Aorta (tissue), 5 donors: Measurements from ENCODE around the gene CYS1. TPM values are rescaled to one million over a fixed set of nuclear protein-coding genes. Genes with fewer than 3 reads are reported as not detected.

Experiments used
- ATAC-seq: fragments of 200-7000 bp; cut with Tn5 transposase; one replicate; pipeline ENCODE4 v1.9.1; 2022; ENCODE audit warnings: moderate library complexity; ENCODE audit not compliant: low FRiP score
- DNase-seq, 2 donors: peaks; one replicate each; pipeline ENCODE4 v3.0.0-alpha.2; 2020
- H3K27ac ChIP-seq, 2 donors: one replicate each; pipeline ENCODE4 v1.5.1; 2013; ENCODE audit warnings: low read length in 2 of 2, mild to moderate bottlenecking in 2 of 2, moderate library complexity in 2 of 2, control low read depth in 1 of 2, inconsistent platforms in 1 of 2, low read depth in 1 of 2
- H3K27me3 ChIP-seq, 2 donors: one replicate each; pipeline ENCODE4 v1.6.1; 2013; ENCODE audit warnings: control low read depth in 1 of 2, low read length in 1 of 2, mild to moderate bottlenecking in 1 of 2, moderate library complexity in 1 of 2; ENCODE audit not compliant: insufficient read depth in 2 of 2, control insufficient read depth in 1 of 2
- H3K36me3 ChIP-seq, 2 donors: one replicate each; pipeline ENCODE4 v1.6.1; 2013; ENCODE audit warnings: control low read depth in 1 of 2, low read length in 1 of 2, mild to moderate bottlenecking in 1 of 2; ENCODE audit not compliant: insufficient read depth in 2 of 2, control insufficient read depth in 1 of 2
- H3K4me1 ChIP-seq, 2 donors: one replicate each; pipeline ENCODE4 v1.6.1; 2013; ENCODE audit warnings: low read length in 2 of 2, control low read depth in 1 of 2, mild to moderate bottlenecking in 1 of 2, moderate library complexity in 1 of 2; ENCODE audit not compliant: insufficient read depth in 2 of 2, control insufficient read depth in 1 of 2
- H3K4me3 ChIP-seq, 2 donors: one replicate each; pipeline ENCODE4 v1.5.1; 2013; ENCODE audit warnings: low read length in 2 of 2, control low read depth in 1 of 2, mild to moderate bottlenecking in 1 of 2
- H3K9me3 ChIP-seq: one replicate; pipeline ENCODE4 v1.6.1; 2013; ENCODE audit warnings: mild to moderate bottlenecking, low read length; ENCODE audit not compliant: control insufficient read depth
- WGBS, 2 donors: extraction: QIAGEN DNeasy Blood & Tissue Kit; methylation state at CpG; one replicate each; pipeline ENCODE4 v1.1.7; 2013; 5-methylcytosine and 5-hydroxymethylcytosine counted together
- intact Hi-C, 2 donors: fragments of 100-400 bp; cut with DNase I; formaldehyde crosslinking; loops; one replicate each; pipeline versions ENCODE4 v1.14.2 to v1.15.0; 2022
- polyA plus RNA-seq, 2 donors: library from polyadenylated mRNA; stranded (reverse); fragments of 200-250 nt; gene quantifications; one replicate each; pipeline ENCODE4 v1.2.3, GENCODE V29; 2013
- total RNA-seq, 2 donors: library from RNA; stranded (reverse); fragmentation: NEBNext Ultra II Directional; extraction: Animal tissue kit (Norgen Biotek cat#: 25700); gene quantifications; one replicate each; pipeline ENCODE4 v1.2.1, GENCODE V29; 2021
- donor health status: healthy with polysubstance abuse.
- donor health status: Bipolar disorder and iron deficiency.
- donor health status: DM: no; HTN: no; CAD: no.
- donor health status: DM: no; HTN: no; CAD: no.
- donor health status: DM: yes; HTN: yes; CAD: no.

Gene CYS1
- total and polyA plus RNA-seq, 4 donors = 11.4 to 16.4 (median 14.3) TPM

DNA sequence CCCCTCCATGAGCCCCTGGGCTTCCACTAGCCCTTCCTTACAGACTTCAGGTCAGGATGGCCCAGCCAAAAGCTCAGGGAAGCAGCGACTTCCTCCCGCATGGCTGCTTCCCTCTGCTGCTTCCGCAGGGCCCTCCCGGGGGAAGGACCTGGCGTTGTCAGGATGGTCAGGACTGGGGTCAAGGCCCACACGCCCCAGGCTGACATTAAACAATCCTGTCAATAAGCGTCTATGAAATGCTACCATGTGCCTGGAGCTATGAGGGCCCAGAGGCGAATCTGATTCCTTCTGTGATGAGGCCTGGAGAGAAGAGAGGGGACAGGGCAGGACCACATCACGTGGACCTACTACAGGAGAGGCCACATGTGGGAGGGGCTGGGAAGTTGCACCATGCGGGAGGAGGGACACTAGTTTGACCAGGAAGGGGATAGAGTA, 17.3 kb downstream of the CYS1 start:
- Histone ChIP-seq H3K27me3 (no peaks in the 10 kb centered on the region), H3K4me1 (no peaks in the 10 kb centered on the region), H3K36me3 (peaks cover 0 to 1% of the 10 kb centered on the region in 2 donors), H3K4me3 (no peak overlapping the region), H3K27ac (no peak overlapping the region), H3K9me3 (no peaks in the 10 kb centered on the region)
- DNase-seq (peak; percentile 33 to 54), ATAC-seq (no peak)
- 84 to 94% methylated on average over 10 of the region's 10 CpGs for WGBS, 2 donors
- intact Hi-C loops = no loop called here

DNA sequence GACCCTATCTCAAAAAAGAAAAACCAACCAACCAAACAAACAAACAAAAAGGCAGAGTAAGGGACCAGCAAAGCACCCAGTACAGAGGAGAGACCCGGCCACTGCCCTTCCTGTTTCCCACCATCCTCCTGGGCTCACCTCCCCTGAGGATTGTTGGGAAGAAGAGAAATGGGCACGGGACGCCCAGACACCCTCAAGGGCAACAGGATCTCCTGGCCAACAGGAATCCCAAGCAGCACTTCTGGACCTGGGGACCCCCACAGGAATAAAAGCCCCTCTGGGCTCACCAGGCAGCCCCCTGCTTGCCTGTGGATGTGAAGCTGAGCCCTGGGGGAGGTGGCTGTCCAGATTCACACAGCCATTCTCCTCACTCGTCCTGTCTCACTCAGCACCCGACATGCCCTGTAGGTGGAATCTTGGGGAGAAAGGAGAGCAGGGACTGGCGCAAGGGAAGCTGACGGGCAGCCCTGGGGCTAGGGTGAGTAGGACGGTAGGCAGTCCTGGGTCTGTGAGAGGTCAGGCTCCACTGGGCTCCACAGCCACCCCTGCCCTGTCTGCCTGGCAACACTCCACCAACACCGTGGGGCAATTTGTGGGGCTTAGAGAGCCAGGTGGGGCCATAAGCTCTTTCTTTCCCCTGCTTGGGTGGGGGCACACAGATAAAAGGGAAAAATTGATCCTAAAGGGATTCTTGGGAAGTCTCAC, 18.8 kb downstream of the CYS1 start:
- DNase-seq = peak in 1 of 2 donors; percentile 49
- Histone ChIP-seq H3K4me3 (no peak overlapping the region), H3K27me3 (no peaks in the 10 kb centered on the region), H3K4me1 (no peaks in the 10 kb centered on the region), H3K36me3 (peaks cover 0 to 1% of the 10 kb centered on the region in 2 donors), H3K9me3 (no peaks in the 10 kb centered on the region), H3K27ac (no peak overlapping the region)
- no peak for ATAC-seq
- 91 to 92% methylated on average over 9 of the region's 9 CpGs for WGBS, 2 donors
- intact Hi-C loops = no loop called here

DNA sequence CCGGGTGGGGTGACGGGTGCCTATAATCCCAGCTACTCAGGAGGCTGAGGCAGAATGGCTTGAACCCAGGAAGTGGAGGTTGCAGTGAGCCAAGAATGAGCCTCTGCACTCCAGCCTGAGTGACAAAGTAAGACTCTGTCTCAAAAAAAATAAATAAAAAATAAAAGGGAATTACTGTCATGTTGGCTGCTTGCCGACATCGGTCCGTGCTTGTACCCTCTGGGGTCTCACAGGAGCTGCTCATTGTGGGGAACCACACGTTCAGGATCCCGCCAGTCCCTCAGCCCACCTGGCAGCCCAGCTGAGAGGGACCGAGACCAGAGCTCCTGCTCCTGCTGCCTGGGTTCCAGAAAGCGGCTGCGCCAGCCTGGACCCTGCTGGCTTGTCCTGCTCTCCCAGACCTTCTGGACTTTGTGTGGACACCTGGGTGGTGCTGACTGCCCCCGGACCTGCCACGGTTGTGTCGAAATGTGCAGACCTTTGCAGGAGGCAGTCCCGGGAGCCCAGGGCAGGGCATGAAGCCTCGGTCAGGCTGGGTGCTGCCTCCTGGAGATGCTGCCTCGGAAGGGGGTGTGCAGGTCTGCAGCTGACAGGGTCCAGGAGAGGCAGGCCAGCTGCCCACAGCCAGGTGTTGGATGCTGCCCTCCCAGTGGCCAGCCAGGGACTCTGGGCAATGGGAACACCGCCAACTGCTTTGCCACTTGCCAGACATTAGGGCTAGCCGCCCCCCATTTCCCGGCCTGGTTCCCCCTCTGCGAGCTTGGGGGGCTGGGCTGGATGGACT, 20.5 kb downstream of the CYS1 start:
- WGBS, 2 donors = 87% methylated on average over 19 to 20 of the region's 20 CpGs
- Histone ChIP-seq H3K36me3 (peaks cover 0 to 3% of the 10 kb centered on the region in 2 donors), H3K27me3 (no peaks in the 10 kb centered on the region), H3K4me1 (no peaks in the 10 kb centered on the region), H3K4me3 (no peak overlapping the region), H3K27ac (no peak overlapping the region), H3K9me3 (no peaks in the 10 kb centered on the region)
- intact Hi-C loops = no loop called here
- DNase-seq (peak; percentile 49 to 70), ATAC-seq (no peak)

GRCh38 chr2:10059016-10059351, 21.2 kb downstream of the CYS1 start:
- Histone ChIP-seq H3K9me3 (no peaks in the 10 kb centered on the region), H3K4me1 (no peaks in the 10 kb centered on the region), H3K36me3 (peaks cover 0 to 3% of the 10 kb centered on the region in 2 donors), H3K27ac (no peak overlapping the region), H3K4me3 (no peak overlapping the region), H3K27me3 (no peaks in the 10 kb centered on the region)
- DNase-seq (peak; percentile 33 to 71), ATAC-seq (no peak)
- intact Hi-C loops = no loop called here
- 96% methylated on average over 17 of the region's 17 CpGs for whole genome bisulfite sequencing, 2 donors

- DNase-seq (peak; percentile 43 to 76), ATAC-seq (no peak)
- intact Hi-C loops = no loop called here
- no peaks in the 10 kb centered on the region for H3K9me3 ChIP-seq
- no peak overlapping the region for H3K27ac ChIP-seq
- 95 to 96% methylated on average over 39 of the region's 39 CpGs for WGBS, 2 donors
- no peaks in the 10 kb centered on the region for H3K27me3 ChIP-seq
- H3K36me3 ChIP-seq = peaks cover 0 to 1% of the 10 kb centered on the region in 2 donors
- no peak overlapping the region for H3K4me3 ChIP-seq
- no peaks in the 10 kb centered on the region for H3K4me1 ChIP-seq
Observed at GRCh38 chr2:10058251-10059015, 21.8 kb downstream of the CYS1 start.

DNA sequence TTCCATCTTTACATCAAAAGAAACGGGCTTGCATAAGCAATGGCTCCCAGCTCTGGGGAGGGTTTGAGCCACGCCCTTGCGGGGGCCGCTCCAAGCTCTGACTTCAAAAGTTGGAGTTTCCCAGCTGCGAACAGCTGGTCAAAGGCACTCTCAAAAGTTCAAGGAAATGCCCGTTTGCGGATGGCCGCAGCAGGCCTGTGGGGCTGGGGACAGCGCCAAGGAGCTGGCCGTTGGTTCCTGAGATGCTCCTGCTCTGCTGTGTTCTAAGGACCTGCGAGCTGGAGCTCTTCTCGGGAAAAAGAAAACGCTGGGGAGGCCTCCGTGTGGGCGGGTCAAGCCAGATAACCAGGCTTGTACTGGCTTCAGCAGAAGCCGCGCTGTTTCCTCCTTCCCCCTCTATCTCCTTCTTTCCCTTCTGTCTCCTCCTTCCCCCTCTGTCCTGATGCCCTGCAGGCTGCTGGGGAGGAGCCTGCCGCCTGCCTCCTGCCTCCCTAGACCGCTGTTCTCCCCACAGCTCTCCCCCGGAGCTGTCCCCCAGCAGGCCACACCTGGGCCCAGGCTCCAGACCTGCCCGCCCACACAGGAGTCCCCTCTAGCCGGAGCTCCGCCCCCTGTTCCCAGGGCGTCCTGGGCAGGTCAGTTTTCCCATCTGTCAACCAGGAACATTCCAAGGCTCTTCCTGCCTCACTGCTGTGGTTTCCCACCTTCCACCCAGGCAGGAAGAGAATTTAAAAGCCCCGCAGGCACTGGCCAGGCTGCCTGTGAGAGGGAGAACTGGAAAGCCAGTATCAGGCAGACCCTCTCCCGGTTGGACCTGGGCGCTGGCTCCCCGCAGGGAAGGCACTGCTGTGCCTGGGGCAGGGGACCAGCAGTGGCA, 22.7 kb downstream of the CYS1 start:
- WGBS, 2 donors = 34 to 35% methylated on average over 28 of the region's 28 CpGs
- H3K27ac ChIP-seq = peak overlapping the region in 1 of 2 donors; percentile 2
- H3K4me3 ChIP-seq = no peak overlapping the region
- ATAC-seq (peak; percentile 50), DNase-seq (peak; percentile 76 to 84)
- H3K4me1 ChIP-seq = no peaks in the 10 kb centered on the region
- H3K9me3 ChIP-seq = no peaks in the 10 kb centered on the region
- H3K36me3 ChIP-seq = peaks cover 0 to 1% of the 10 kb centered on the region in 2 donors
- no peaks in the 10 kb centered on the region for H3K27me3 ChIP-seq
- intact Hi-C loops = no loop called here

- no peak overlapping the region for H3K27ac ChIP-seq
- no peaks in the 10 kb centered on the region for H3K27me3 ChIP-seq
- no peaks in the 10 kb centered on the region for H3K9me3 ChIP-seq
- 84 to 85% methylated on average over 11 of the region's 11 CpGs for WGBS, 2 donors
- intact Hi-C loops = no loop called here
- no peaks in the 10 kb centered on the region for H3K4me1 ChIP-seq
- DNase-seq (peak; percentile 43 to 56), ATAC-seq (no peak)
- peaks cover 0 to 4% of the 10 kb centered on the region in 2 donors for H3K36me3 ChIP-seq
- no peak overlapping the region for H3K4me3 ChIP-seq
Observed at GRCh38 chr2:10056439-10056838, 23.8 kb downstream of the CYS1 start.

DNA sequence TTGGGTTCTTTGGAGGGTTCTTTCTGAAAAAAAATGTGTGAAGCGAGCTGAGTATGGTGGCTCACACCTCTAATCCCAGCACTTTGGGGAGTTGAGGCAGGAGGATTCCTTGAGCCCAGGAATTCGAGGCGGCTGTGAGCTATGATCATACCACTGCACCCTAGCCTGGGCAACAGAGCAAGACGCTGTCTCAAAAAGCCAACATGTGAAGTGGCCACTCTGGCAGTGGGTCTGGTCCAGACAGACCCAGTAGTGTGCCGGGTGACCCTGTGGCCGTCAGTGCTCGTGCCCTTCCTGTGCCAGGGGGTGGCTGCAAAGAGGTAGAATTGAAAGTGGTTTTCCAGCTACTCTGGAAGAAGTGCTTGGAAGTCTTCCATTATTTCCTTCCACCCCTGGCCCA, 25.2 kb downstream of the CYS1 start:
- Histone ChIP-seq H3K27ac (no peak overlapping the region), H3K36me3 (peaks cover 0 to 4% of the 10 kb centered on the region in 2 donors), H3K27me3 (no peaks in the 10 kb centered on the region), H3K4me1 (no peaks in the 10 kb centered on the region), H3K4me3 (no peak overlapping the region), H3K9me3 (no peaks in the 10 kb centered on the region)
- DNase-seq (peak; percentile 25 to 41), ATAC-seq (no peak)
- 87 to 93% methylated on average over 7 of the region's 7 CpGs for WGBS, 2 donors
- intact Hi-C loops = no loop called here
